ENCODE results near the gene RANBP9.

GRCh38 chr6:13702809-13703302 is 8.8 kb downstream of the RANBP9 start:
- TF ChIP-seq CTCF (IDR thresholded peaks at IDR 0.05) (no peak), EZH2 (IDR thresholded peaks at IDR 0.05) (no peak), EZH2phosphoT487 (IDR thresholded peaks at IDR 0.05) (no peak)

All from neural progenitor cell (in vitro differentiated cells).